Measurements from ENCODE around the gene PHYHIPL.

- TF ChIP-seq, protein P1, sequence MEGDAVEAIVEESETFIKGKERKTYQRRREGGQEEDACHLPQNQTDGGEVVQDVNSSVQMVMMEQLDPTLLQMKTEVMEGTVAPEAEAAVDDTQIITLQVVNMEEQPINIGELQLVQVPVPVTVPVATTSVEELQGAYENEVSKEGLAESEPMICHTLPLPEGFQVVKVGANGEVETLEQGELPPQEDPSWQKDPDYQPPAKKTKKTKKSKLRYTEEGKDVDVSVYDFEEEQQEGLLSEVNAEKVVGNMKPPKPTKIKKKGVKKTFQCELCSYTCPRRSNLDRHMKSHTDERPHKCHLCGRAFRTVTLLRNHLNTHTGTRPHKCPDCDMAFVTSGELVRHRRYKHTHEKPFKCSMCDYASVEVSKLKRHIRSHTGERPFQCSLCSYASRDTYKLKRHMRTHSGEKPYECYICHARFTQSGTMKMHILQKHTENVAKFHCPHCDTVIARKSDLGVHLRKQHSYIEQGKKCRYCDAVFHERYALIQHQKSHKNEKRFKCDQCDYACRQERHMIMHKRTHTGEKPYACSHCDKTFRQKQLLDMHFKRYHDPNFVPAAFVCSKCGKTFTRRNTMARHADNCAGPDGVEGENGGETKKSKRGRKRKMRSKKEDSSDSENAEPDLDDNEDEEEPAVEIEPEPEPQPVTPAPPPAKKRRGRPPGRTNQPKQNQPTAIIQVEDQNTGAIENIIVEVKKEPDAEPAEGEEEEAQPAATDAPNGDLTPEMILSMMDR (IDR thresholded peaks at IDR 0.05): no peak
- TF ChIP-seq POLR2A (IDR thresholded peaks at IDR 0.05): no peak
Measured at GRCh38 chr10:59225211-59225610, 48.8 kb downstream of the PHYHIPL start.
